ENCODE data around the gene NFIX.
"Not testable (repeated sequence)": the region's sequence is repeated elsewhere in the genome, so short reads cannot be mapped to it uniquely, and the experiment has no call there.

Gene NFIX

GRCh38 chr19:12955996-12956395 lies 39.3 kb upstream of the NFIX start:
- Histone ChIP-seq H3K27ac (peak overlapping the region; percentile 43; the same call in 1 of the 2 replicates), H3K4me3 (IDR thresholded peaks at IDR 0.05; ENCODE audit: insufficient read depth, low read depth, low read length) (no peak overlapping the region), H3K4me1 (ENCODE audit: low read depth, poor library complexity, severe bottlenecking) (peaks cover 4% of the 10 kb centered on the region), H3K79me2 (ENCODE audit: insufficient read depth, low read depth) (no peaks in the 10 kb centered on the region), H2AFZ (ENCODE audit: low read depth) (no peak overlapping the region), H4K20me1 (ENCODE audit: insufficient read depth) (no peaks in the 10 kb centered on the region), H3K36me3 (ENCODE audit: insufficient read depth) (no peaks in the 10 kb centered on the region), H3K4me2 (peak overlapping the region; percentile 51; the same call in 1 of the 2 replicates), H3K9ac (no peak overlapping the region), H3K27me3 (ENCODE audit: insufficient read depth, low read depth) (no peaks in the 10 kb centered on the region; the same call in 1 of the 2 replicates)
- TF ChIP-seq, protein P1, sequence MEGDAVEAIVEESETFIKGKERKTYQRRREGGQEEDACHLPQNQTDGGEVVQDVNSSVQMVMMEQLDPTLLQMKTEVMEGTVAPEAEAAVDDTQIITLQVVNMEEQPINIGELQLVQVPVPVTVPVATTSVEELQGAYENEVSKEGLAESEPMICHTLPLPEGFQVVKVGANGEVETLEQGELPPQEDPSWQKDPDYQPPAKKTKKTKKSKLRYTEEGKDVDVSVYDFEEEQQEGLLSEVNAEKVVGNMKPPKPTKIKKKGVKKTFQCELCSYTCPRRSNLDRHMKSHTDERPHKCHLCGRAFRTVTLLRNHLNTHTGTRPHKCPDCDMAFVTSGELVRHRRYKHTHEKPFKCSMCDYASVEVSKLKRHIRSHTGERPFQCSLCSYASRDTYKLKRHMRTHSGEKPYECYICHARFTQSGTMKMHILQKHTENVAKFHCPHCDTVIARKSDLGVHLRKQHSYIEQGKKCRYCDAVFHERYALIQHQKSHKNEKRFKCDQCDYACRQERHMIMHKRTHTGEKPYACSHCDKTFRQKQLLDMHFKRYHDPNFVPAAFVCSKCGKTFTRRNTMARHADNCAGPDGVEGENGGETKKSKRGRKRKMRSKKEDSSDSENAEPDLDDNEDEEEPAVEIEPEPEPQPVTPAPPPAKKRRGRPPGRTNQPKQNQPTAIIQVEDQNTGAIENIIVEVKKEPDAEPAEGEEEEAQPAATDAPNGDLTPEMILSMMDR (conservative IDR thresholded peaks at IDR 0.05; ENCODE audit: low read depth, low read length): no peak

DNA sequence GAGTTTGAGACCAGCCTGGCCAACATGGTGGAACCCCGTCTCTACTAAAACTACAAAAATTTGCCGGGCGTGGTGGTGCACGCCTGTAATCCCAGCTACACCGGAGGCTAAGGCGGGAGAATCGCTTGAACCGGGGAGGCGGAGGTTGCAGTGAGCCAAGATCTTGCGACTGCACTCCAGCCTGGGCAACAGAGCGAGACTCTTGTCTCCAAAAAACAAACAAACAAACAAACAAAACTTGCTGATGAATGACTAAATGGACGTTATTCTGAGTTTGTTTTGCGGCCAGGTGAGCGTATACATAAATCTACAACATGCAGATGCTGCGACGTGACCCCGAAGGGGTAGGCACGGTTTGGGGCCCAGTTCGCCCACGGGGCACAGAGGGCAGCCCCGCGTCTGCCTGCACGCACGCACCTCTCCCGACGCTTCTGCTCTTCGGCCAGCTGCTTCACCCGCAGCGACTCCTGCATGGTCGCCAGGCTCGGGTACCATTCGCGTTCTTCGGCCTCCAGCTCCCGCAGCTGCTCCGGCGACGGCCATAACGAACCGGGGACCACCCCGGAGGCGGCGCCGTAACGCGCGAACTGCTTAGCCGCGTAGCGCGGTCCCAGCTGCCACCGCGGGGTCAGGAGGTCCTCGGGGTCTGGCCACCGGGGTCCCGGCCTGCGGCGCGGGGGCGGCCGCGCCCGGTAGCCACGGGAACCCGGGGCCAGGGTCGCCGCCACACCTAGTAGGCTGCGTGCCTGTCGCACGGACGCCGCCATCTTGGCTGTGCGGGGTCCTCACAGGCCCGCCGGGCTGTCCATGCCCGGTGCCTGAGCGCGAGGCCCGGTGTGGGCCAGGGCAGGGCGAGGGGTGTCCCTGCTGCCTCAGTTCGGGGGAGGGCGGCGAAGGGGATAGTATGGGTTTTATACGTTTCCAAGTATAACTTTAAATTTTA lies 38.6 kb upstream of the NFIX start, which contains the start of gene GADD45GIP1:
Gene GADD45GIP1, minus strand, starts transcription at position 778 of the 943 bp plus-strand sequence. Its CDS starts 11 bp downstream, at position 767.
- peak within 1 kb of the TSS; percentile 78 for H2AFZ ChIP-seq (ENCODE audit: low read depth)
- no peaks in the 10 kb centered on the region for H4K20me1 ChIP-seq (ENCODE audit: insufficient read depth)
- H3K9ac ChIP-seq: peak within 1 kb of the TSS; percentile 66; the same call in 1 of the 2 replicates
- no peaks in the 10 kb centered on the region for H3K79me2 ChIP-seq (ENCODE audit: insufficient read depth, low read depth)
- TF ChIP-seq, protein P1 (conservative IDR thresholded peaks at IDR 0.05; ENCODE audit: low read depth, low read length): no peak
- H3K4me3 ChIP-seq (IDR thresholded peaks at IDR 0.05; ENCODE audit: insufficient read depth, low read depth, low read length): no peak within 1 kb of the TSS
- H3K27me3 ChIP-seq (ENCODE audit: insufficient read depth, low read depth): no peaks in the 10 kb centered on the region; the same call in 1 of the 2 replicates
- peak within 1 kb of the TSS; percentile 51 for H3K4me2 ChIP-seq
- H3K4me1 ChIP-seq (ENCODE audit: low read depth, poor library complexity, severe bottlenecking): peaks cover 4% of the 10 kb centered on the region
- H3K36me3 ChIP-seq (ENCODE audit: insufficient read depth): no peaks in the 10 kb centered on the region
- H3K27ac ChIP-seq: peak within 1 kb of the TSS; percentile 43

DNA sequence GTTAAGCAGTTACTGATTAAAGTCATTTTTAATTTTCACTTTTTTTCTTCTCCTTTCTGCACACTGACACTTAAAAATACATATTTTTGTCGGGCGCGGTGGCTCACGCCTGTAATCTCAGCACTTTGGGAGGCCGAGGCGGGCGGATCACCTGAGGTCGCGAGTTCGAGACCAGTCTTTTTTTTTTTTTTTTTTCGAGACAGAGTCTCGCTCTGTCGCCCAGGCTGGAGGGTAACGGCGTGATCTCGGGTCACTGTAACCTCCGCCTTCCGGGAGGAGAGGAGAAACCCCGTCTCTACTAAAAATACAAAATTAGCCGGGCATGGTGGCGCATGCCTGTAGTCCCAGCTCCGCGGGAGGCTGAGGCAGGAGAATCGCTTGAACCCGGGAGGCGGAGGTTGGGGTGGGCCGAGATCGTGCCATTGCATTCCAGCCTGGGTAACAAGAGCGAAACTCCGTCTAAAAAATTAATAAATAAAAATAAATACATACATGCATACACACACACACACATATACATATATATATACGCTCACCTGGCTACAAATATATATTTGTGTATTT lies 37.8 kb upstream of the NFIX start:
- not testable (repeated sequence) for H4K20me1 ChIP-seq (ENCODE audit: insufficient read depth); H3K79me2 ChIP-seq (ENCODE audit: insufficient read depth, low read depth); H3K36me3 ChIP-seq (ENCODE audit: insufficient read depth); H3K4me3 ChIP-seq (IDR thresholded peaks at IDR 0.05; ENCODE audit: insufficient read depth, low read depth, low read length); H3K4me1 ChIP-seq (ENCODE audit: low read depth, poor library complexity, severe bottlenecking); H3K27me3 ChIP-seq (ENCODE audit: insufficient read depth, low read depth)
- Histone ChIP-seq H3K4me2 (peak overlapping the region; percentile 51; the same call in 1 of the 2 replicates), H3K9ac (peak overlapping the region; percentile 66; the same call in 1 of the 2 replicates), H2AFZ (ENCODE audit: low read depth) (peak overlapping the region; percentile 78), H3K27ac (peak overlapping the region; percentile 43)

- no peak overlapping the region for H3K4me3 ChIP-seq (IDR thresholded peaks at IDR 0.05; ENCODE audit: insufficient read depth, low read depth, low read length)
- no peaks in the 10 kb centered on the region for H3K79me2 ChIP-seq (ENCODE audit: insufficient read depth, low read depth)
- TF ChIP-seq, protein P1 (conservative IDR thresholded peaks at IDR 0.05; ENCODE audit: low read depth, low read length): no peak
- H3K27me3 ChIP-seq (ENCODE audit: insufficient read depth, low read depth): peaks cover 10% of the 10 kb centered on the region; the same call in 1 of the 2 replicates
- no peak overlapping the region for H3K9ac ChIP-seq
- no peak overlapping the region for H3K27ac ChIP-seq
- no peaks in the 10 kb centered on the region for H3K36me3 ChIP-seq (ENCODE audit: insufficient read depth)
- peaks cover 4% of the 10 kb centered on the region for H3K4me1 ChIP-seq (ENCODE audit: low read depth, poor library complexity, severe bottlenecking)
- no peak overlapping the region for H2AFZ ChIP-seq (ENCODE audit: low read depth)
- H4K20me1 ChIP-seq (ENCODE audit: insufficient read depth): no peaks in the 10 kb centered on the region
- no peak overlapping the region for H3K4me2 ChIP-seq
Observed at GRCh38 chr19:12959481-12959880, 35.8 kb upstream of the NFIX start.
